22Rv1 (cell line): Measurements from ENCODE around the gene TAB2.

Experiments
- CTCF ChIP-seq: fragments of 450-650 bp; IDR thresholded peaks from 2 replicates; pipeline ENCODE4 v1.5.1; 2017; ENCODE audit warnings: mild to moderate bottlenecking
- ZFX ChIP-seq: fragments of 450-650 bp; IDR thresholded peaks from 2 replicates; pipeline ENCODE4 v1.6.1; 2017; ENCODE audit warnings: antibody characterized with exemption, borderline replicate concordance

DNA sequence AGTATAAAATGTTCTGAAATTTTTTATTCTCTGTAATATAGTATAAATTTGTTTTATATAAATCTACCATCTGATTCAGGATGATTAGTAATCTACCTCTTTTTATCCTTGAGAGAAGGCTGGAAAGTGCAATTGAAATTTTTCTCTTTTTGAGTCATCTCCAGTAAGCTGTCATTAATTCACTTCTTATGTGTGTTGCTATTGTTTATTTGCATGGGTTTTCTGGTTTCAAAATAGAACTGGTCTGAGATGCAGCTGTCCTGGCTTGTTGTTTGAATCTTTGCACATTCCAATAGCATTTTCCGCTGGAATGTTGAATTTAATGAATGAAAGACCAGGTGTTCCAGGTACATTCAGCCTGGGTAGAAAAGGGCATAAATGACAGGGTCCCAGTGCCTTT, 24.3 kb upstream of the TAB2 start:
- TF ChIP-seq CTCF, result no peak
- TF ChIP-seq ZFX, result no peak
